GM18907 (cell line): ENCODE results near the gene F7.

Experiments
- ATAC-seq: cut with Tn5 transposase; IDR thresholded peaks from one replicate; pipeline ENCODE4 v1.9.1; 2021; ENCODE audit warnings: mild to moderate bottlenecking, moderate library complexity; ENCODE audit not compliant: unreplicated experiment

The F7 gene

DNA sequence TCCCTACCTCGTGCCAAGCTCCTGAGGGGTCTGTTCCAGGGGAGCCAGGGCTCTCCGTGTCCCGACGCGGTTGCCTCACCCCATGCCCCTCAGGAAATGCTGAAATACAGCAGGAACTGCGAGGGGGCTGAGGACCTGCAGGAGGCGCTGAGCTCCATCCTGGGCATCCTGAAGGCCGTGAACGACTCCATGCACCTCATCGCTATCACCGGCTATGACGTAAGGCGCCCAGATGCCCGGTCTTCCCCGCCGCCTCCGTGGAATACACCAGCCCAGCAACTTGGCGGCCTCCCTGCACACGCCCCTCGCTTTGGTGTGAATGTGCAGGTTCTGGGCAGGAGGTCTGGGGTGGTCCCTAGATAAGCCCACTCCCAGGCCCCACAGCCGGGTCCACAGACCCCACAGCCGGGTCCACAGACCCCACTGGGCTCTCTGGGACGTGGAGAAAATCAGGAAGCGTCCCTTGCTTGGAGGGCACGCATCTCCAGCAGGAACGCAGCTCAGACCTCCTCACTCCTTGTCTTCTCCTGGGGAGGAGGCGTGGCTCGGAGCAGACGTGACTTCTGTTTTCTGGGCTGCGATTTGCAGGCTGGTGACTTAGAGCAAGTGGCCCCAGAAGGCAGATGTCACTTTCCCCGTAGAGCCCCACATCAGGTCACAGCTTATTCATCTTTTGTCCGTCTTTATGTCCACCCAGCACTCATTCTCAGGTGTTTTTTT, 19.4 kb upstream of the F7 start:
- no peak for ATAC-seq

DNA sequence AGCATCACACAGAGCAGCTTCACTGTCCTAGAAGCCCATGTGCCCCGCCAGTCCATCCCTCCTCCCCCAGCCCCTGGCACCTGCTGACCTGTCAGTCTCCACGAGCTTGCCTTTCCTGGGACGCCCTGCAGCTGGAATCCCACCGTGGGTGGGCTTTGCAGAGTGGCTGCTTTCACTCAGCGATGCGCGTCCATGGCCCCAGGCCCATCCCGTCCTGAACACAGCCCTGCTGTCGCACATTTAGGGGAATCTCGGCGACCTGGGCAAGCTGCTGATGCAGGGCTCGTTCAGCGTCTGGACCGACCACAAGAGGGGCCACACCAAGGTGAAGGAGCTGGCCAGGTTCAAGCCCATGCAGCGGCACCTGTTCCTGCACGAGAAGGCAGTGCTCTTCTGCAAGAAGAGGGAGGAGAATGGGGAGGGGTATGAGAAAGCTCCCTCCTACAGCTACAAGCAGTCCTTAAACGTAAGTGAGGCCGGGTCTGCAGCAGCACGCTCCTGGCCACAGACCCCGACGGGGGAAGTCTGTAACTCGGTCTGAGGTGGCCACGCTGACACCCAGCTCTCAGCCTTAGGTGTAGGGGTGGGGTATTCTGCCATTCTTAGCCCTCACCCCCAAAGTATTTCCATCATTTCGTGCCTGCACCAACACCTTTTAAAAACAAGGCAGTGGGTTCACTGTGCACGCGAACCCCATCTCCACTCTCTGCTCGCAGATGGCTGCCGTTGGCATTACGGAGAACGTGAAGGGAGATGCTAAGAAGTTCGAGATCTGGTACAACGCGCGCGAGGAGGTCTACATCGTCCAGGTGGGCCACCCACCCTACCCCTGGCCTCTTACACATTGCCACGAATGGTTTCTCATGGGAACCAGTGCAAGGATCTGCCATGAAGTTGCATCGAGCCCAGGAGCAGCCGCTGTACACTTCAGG, 18.3 kb upstream of the F7 start:
- no peak for ATAC-seq

DNA sequence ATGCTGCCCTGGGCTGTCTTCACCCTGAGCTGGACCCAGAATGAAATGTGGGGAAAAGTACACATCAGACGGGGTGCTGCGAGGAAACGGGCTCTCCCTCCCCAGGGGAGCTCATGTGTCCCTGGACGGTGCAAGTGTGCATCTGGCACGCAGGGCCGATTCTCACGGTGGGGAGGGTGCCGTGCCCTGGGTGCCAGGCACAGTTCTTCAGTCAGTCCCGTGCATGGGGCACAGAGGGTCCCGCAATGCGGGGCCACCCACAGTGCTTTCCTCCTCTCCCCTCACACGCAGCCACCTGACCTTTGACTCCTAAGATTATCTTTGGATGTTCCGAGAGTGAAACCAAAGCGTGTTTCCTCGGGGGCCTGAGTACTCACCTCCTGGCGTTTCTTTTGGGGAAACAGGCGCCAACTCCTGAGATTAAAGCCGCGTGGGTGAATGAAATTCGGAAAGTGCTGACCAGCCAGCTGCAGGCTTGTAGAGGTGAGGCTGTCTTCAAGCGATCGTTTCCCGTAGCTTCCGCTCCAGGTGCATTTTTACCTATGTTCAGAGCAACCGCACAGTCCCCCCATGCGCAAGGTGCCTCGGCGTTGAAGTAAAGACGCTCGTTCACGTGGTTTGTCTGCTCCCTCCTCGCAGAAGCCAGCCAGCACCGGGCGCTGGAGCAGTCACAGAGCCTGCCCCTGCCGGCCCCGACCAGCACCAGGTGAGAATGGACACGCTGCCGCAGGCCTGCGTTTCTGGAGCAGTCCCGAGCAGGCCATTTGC, 17.5 kb upstream of the F7 start:
- ATAC-seq = no peak

- no peak for ATAC-seq
These were observed 16.9 kb upstream of the F7 start for GRCh38 chr13:113088691-113089020.

DNA sequence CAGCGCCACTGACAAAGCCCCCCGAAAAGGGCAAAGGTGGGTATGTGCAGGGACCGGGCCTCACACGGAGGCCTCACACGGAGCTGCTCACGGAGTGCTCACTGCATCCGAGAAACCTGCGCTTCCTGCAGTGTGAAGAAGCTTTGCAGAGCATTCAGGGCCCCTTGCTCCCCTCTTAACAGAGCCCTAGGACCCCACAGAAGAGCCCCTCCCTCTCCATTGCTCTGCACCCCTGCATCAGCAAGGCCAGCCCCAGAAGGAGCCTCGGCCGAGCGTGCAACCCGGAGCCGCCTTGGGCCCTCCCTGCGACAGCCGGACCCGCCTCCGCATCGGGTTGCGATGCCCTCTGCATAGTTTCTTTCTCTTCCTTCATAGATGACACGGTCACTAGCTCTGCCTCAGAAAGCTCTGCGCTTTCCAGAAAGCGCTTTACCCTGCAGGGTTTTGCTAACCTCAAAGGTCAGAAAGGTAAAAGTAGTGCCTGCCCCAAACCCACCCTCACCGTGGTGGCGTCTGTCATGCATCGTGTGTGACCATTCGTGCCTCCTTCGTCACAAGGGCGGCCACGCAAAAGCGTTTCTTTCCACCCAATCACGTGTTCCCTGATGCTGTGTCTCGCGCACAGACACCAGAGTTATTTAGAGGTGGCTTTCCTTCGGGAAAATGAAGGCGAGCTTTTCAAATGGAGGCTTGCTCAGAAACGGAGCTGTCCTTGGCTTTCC, 15.7 kb upstream of the F7 start:
- ATAC-seq = no peak

DNA sequence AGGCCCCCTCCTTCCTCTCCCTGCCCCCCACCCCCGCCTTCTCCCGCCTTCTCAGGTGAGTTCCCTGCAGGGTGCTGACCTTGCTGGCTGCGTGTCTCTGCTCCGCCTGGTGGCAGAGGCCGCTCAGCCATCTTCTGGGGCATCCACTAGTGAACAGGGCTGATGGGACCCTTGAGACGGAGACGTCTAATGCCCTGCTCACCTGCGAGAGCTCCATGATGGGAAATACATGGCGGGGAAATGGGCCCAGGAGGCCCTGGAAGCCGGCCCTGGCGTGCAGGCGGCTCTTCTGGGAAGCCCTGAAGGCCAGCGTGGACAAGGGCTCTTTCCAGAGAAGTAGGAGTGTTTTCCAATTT, 15.2 kb upstream of the F7 start:
- ATAC-seq = no peak

DNA sequence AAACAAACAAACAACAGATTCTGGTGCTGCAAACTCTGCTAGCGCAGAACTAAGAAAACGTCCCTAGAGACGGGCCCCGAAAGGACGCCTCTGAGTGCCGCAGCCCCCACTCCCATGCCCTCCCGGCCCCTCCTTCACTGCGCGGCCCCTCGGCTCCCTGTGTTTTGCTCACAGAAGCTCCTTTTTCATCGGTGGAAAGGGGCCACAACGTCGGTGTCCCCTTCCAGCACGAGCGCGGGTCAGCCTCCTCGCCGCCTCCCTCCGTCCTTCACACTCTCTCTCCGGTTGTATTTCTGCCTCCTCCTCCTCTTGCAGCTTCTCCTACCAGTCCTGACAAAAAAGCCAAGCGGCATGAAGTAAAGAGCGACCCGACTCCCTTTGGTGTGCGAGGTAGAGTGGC, 14.8 kb upstream of the F7 start:
- no peak for ATAC-seq

DNA sequence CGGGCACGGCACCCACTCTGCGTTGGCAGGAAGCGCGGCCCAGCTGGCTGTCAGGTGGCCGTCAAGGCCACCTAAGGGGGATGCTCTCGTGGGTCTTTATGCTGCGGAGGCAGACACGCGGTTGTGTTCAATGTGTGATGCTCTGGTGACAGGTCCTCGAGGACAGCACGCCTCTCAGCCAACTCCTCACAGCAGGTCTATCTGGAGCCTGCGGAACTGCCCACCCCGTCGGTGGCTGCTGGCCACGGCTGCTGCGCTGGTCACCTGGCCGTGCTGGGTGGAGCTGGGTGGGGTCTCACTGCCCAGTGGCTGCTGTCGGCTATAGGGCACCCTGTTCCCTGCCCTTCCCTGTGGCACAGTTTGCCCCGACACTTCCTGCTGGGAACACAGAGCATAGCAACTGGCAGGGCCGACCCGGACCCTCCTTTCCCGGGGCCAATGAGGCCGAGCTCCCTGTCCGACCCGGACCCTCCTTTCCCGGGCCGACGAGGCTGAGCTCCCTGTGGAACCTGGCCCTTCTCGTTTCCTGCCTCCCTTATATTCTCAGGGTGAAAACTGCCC, 14.3 kb upstream of the F7 start:
- no peak for ATAC-seq

GRCh38 chr13:113091891-113092775, 13.5 kb upstream of the F7 start:
- ATAC-seq = no peak

- no peak for ATAC-seq
These were observed 12.6 kb upstream of the F7 start for GRCh38 chr13:113092776-113093579.

GRCh38 chr13:113093580-113094409, 11.8 kb upstream of the F7 start:
- ATAC-seq = no peak

DNA sequence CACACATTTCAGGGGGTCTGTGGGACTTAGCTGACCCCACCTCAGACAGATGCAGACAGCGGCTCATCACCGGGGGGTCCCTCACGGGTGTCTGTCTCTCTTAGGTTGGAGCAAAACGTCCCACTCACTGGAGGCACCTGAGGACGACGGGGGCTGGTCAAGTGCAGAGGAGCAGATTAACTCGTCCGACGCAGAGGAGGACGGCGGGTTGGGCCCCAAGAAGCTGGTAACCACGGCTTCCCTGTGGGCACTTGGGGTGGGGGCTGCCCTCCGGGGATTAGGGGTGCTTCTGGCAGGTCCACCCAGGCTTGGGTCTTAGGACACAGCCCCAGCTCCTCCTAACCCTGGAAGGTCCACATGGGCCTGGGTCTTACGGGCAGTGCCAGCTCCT, 11.2 kb upstream of the F7 start:
- ATAC-seq = no peak

DNA sequence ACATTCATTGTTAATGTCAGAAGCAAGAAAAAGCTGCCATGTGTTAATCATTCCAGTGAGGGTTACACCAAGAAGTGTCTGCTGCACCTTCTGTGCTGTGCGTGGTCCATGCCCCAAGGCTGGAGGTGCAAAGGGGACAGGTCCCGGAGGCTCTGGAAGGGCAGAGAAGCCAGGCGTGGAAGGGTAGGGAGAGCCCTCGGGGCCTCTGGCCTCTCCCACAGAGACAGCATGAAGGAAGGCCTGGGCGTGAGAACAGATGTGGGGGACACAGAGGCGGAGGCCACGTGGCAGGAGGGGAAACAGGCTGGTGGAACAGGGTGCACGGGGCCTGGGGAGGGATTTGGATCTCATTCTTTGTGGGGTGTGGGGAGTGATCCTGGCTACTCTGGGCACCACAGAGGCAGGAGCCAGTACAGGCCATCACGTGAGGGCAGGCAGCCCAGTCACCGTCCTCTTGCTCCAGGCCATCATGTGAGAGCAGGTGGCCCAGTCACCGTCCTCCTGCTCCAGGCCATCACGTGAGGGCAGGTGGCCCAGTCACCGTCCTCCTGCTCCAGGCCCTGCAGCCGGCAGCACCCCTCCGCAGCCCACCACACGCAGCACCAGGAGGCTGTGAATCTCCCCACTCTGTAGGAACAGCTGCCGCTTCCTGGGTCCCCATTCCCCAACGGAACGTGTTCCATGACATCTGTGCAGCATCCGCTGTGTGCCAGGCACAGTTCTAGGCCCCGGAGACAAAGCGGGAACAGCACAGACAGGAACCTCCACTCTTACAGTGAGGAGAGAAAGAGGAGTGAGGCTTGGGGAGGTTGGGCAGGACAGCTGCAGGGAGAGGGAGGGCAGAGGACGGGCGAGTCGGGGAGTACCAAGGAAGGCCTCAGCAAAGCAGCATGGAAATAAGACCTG, 10.2 kb upstream of the F7 start:
- no peak for ATAC-seq

DNA sequence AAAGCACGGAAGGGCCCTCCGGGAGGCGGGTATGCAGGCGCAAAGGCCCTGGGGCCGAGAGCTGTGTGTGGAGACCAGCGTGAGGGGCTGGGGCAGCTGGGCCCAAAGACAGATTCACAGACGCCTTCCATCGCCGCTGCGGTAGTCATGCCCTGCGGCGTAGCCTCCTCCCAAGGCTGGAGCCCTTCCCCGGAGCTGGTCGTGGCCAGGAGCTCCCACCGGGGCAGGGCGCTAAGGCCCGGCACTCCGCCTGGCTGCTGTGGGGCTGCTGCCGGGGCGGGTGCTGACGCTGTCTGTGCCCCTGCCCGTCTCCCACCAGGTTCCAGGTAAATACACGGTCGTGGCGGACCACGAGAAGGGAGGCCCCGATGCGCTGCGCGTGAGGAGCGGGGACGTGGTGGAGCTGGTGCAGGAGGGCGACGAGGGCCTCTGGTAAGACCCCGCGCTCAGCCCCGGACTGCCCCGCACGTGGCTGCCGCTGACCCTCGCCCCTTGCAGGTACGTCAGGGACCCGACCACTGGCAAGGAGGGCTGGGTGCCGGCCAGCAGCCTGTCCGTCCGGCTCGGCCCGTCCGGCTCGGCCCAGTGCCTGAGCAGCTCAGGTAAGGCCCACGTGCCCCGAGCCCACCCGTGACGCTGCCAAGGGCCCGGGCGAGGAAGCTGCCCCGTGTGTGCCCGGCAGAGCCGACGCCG, 9.4 kb upstream of the F7 start:
- no peak for ATAC-seq

- no peak for ATAC-seq
These were observed 8.8 kb upstream of the F7 start for GRCh38 chr13:113096745-113097305.

DNA sequence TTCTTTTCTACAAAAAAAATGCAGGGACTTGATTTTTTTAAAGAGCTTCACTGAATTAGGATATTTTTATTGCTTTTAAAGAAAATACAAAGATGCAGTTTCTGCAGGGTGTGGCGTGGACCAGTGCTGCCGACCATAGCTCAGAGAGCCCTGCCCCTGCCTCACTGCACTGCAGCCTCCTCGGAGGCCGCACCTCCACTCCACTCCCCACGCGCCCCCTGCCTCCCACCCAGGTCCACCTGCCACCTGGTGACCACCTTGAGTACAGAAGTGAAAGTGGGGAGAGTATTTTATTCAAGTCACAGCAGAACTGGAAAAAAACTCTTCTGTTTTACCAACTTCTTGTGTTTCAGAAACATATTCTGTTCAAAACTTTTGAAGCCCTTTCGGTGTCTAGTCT, 7.9 kb upstream of the F7 start:
- no peak for ATAC-seq
